Neutrophil (primary cell): ENCODE results near the gene TMUB1.

Experiments used
- H3K27ac ChIP-seq: fragments of 200-600 bp; sonication (generic); 2 replicates; pipeline ENCODE4 v1.5.1; 2016; ENCODE audit warnings: mild to moderate bottlenecking, moderate library complexity
- H3K27me3 ChIP-seq: fragments of 200-600 bp; sonication (generic); 2 replicates; pipeline ENCODE4 v1.6.0; 2016; ENCODE audit warnings: mild to moderate bottlenecking
- H3K36me3 ChIP-seq: fragments of 200-600 bp; sonication (generic); 2 replicates; pipeline ENCODE4 v1.5.1; 2017
- H3K4me1 ChIP-seq, 2 experiments: fragments of 200-600 bp in 1 of 2; sonication (generic) in 1 of 2; 1 replicate in 1 of 2; 2 replicates in 1 of 2; pipeline versions ENCODE4 v1.5.1 to v1.6.1; 2013 to 2016; ENCODE audit warnings: low read depth in 1 of 2, low read length in 1 of 2, mild to moderate bottlenecking in 1 of 2, moderate library complexity in 1 of 2; ENCODE audit not compliant: control insufficient read depth in 1 of 2, insufficient read depth in 1 of 2
- H3K4me3 ChIP-seq, 2 experiments: fragments of 200-600 bp in 1 of 2; sonication (generic) in 1 of 2; 1 replicate in 1 of 2; 2 replicates in 1 of 2; pipeline ENCODE4 v1.5.1; 2013 to 2016; ENCODE audit warnings: low read depth in 1 of 2, low read length in 1 of 2, mild to moderate bottlenecking in 1 of 2, moderate library complexity in 1 of 2
- H3K9me3 ChIP-seq: fragments of 200-600 bp; sonication (generic); 2 replicates; pipeline ENCODE4 v1.5.1; 2016
- TF ChIP-seq, protein P1 (sequence below): fragments of 200-600 bp; sonication (generic); IDR thresholded peaks from 2 replicates; pipeline ENCODE4 v1.5.1; 2016; ENCODE audit warnings: antibody characterized with exemption

The TMUB1 gene

GRCh38 chr7:151123158-151123821 lies 40.0 kb upstream of the TMUB1 start:
- TF ChIP-seq, protein P1, sequence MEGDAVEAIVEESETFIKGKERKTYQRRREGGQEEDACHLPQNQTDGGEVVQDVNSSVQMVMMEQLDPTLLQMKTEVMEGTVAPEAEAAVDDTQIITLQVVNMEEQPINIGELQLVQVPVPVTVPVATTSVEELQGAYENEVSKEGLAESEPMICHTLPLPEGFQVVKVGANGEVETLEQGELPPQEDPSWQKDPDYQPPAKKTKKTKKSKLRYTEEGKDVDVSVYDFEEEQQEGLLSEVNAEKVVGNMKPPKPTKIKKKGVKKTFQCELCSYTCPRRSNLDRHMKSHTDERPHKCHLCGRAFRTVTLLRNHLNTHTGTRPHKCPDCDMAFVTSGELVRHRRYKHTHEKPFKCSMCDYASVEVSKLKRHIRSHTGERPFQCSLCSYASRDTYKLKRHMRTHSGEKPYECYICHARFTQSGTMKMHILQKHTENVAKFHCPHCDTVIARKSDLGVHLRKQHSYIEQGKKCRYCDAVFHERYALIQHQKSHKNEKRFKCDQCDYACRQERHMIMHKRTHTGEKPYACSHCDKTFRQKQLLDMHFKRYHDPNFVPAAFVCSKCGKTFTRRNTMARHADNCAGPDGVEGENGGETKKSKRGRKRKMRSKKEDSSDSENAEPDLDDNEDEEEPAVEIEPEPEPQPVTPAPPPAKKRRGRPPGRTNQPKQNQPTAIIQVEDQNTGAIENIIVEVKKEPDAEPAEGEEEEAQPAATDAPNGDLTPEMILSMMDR = no peak
- Histone ChIP-seq H3K4me1 (no peaks in the 10 kb centered on the region), H3K27ac (no peak overlapping the region), H3K27me3 (no peaks in the 10 kb centered on the region), H3K4me3 (no peak overlapping the region), H3K9me3 (no peaks in the 10 kb centered on the region), H3K36me3 (peaks cover 3% of the 10 kb centered on the region)

DNA sequence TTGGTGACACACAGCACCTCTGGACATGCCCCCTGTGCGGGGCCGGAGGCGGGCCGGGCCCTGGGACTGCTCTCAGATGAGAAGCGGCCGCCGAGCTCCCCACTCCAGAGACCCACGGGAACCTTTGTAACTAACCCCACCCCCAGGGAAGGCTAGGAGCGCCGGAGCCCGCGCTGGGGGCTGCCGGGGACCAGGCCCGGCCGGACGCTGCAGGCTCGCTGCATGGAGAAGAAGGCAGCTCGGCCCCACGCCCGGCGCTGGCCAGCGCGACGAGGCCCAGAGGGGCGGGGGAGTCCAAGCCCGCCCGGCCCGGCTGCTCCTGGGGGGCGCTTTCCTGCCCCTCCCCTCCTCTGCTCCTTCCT lies 39.5 kb upstream of the TMUB1 start:
- Histone ChIP-seq H3K27ac (no peak overlapping the region), H3K4me1 (no peaks in the 10 kb centered on the region), H3K9me3 (no peaks in the 10 kb centered on the region), H3K27me3 (no peaks in the 10 kb centered on the region), H3K36me3 (peaks cover 3% of the 10 kb centered on the region), H3K4me3 (no peak overlapping the region)
- TF ChIP-seq, protein P1 = no peak

GRCh38 chr7:151122276-151122675 lies 39.0 kb upstream of the TMUB1 start:
- TF ChIP-seq, protein P1 = no peak
- H3K36me3 ChIP-seq = peaks cover 3% of the 10 kb centered on the region
- peaks cover 2% of the 10 kb centered on the region for H3K27me3 ChIP-seq
- no peak overlapping the region for H3K4me3 ChIP-seq
- H3K9me3 ChIP-seq = no peaks in the 10 kb centered on the region
- H3K27ac ChIP-seq = no peak overlapping the region
- H3K4me1 ChIP-seq = no peaks in the 10 kb centered on the region

DNA sequence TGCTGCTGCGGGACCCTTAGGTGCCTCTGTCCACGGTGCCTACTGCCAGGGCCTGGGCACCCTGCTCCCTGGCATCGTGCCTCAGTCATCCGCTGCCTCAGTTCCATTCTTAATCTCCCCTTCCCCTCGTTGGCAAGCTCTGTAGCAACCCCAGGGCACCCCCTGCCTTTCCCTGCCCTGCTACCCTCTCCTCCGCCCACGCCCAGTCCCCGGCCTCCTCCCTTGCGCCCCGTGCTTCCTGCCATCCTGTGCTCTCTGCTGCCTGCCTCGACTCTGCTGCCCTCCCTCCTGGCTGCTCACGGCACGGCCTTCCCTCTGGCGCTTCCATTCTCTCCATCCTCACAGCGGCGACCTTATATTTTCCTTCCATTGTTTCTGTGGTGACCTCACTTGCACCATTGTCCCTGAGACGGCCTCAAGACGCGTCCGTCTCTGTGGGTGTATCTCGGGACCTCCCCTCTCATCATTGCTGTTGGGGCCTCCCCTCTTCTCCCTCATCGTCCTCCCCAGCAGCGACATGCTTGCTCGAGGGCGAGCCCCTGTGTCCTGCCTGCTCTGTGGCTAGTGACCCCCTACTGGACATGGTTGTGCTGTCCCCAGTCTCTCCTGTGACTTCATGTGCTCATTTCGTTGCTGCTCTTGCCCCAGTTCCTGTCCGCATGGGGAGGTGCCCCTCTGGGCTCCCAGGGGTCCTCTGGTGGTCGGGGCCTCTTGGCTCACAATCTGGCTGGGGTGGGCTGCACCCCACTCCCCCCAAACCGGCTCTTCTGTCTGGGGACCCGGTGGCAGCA lies 38.3 kb upstream of the TMUB1 start:
- H3K9me3 ChIP-seq = no peaks in the 10 kb centered on the region
- TF ChIP-seq, protein P1 = no peak
- H3K27me3 ChIP-seq = peaks cover 9% of the 10 kb centered on the region
- no peak overlapping the region for H3K27ac ChIP-seq
- no peak overlapping the region for H3K4me3 ChIP-seq
- H3K36me3 ChIP-seq = peaks cover 3% of the 10 kb centered on the region
- H3K4me1 ChIP-seq = no peaks in the 10 kb centered on the region

- no peak overlapping the region for H3K27ac ChIP-seq
- no peaks in the 10 kb centered on the region for H3K4me1 ChIP-seq
- H3K4me3 ChIP-seq = no peak overlapping the region
- H3K9me3 ChIP-seq = no peaks in the 10 kb centered on the region
- H3K27me3 ChIP-seq = peaks cover 16% of the 10 kb centered on the region
- peaks cover 3% of the 10 kb centered on the region for H3K36me3 ChIP-seq
- TF ChIP-seq, protein P1 = no peak
These were observed 37.6 kb upstream of the TMUB1 start for GRCh38 chr7:151120896-151121295.
